Stomach (tissue), 4 donors: Measurements from ENCODE around the gene NCF2.

ENCODE experiments used
- CTCF ChIP-seq, 7 experiments: fragments of 450-650 bp in 4 of 7; fragments of 200-600 bp in 3 of 7; sonication (generic) in 3 of 7; IDR thresholded peaks; one replicate each; pipeline ENCODE4 v1.5.1; 2016 to 2019; ENCODE audit warnings: antibody characterized with exemption in 7 of 7, control low read depth in 2 of 7, mild to moderate bottlenecking in 1 of 7
- POLR2AphosphoS5 ChIP-seq, 3 donors: sonication (generic); formaldehyde crosslinking; IDR thresholded peaks; one replicate each; pipeline ENCODE4 v1.6.1; 2016; ENCODE audit warnings: antibody characterized with exemption in 3 of 3

GRCh38 chr1:183543619-183544204, 46.5 kb downstream of the NCF2 start:
- TF ChIP-seq CTCF (IDR thresholded peaks at IDR 0.05) = peak in 5 of 7 experiments; percentile 35 to 60 (median 41)
- peak in 1 of 3 donors; percentile 38 for TF ChIP-seq POLR2AphosphoS5 (IDR thresholded peaks at IDR 0.05)
